GM13976 (cell line): Measurements from ENCODE around the gene ABHD16B.

ENCODE experiments used
- DNase-seq: peaks from one replicate; pipeline ENCODE4 v3.0.0; 2012; ENCODE audit warnings: low spot score
- in situ Hi-C: fragments of 300-500 bp; cut with MboI; formaldehyde crosslinking; loops from one replicate; pipeline ENCODE4 v1.12.0; 2022; ENCODE audit warnings: low sequenced_read_pairs, mixed read lengths, inconsistent platforms; ENCODE audit not compliant: unreplicated experiment
- TF ChIP-seq, protein P1 (sequence below): IDR thresholded peaks from 2 replicates; pipeline ENCODE4 v1.5.1; 2012; ENCODE audit warnings: borderline replicate concordance, mild to moderate bottlenecking; ENCODE audit not compliant: insufficient read depth; ENCODE audit errors: extremely low read depth, missing control alignments, control extremely low read depth

Gene ABHD16B

DNA sequence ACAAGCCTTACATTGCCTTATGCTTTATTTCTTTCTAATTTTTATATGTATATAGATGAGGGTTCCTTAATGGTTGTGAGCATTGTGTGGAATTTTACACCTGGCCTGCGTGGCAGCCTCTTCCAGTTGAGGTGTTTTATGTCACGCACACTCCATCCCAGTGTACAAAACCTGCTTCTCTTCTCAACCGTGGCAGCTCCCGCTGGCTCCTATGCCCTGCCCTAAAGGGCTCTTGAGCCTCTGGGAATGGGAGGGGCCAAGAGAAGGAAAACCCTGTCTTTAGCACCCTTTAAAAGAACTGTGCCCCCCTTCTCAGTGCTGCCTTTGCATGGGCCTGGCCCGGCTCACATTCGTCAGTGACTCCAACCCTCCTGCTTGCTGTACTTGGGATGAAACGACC is 29.3 kb downstream of the ABHD16B start:
- in situ Hi-C loops, result no loop called here
- DNase-seq, result no peak
- TF ChIP-seq, protein P1, sequence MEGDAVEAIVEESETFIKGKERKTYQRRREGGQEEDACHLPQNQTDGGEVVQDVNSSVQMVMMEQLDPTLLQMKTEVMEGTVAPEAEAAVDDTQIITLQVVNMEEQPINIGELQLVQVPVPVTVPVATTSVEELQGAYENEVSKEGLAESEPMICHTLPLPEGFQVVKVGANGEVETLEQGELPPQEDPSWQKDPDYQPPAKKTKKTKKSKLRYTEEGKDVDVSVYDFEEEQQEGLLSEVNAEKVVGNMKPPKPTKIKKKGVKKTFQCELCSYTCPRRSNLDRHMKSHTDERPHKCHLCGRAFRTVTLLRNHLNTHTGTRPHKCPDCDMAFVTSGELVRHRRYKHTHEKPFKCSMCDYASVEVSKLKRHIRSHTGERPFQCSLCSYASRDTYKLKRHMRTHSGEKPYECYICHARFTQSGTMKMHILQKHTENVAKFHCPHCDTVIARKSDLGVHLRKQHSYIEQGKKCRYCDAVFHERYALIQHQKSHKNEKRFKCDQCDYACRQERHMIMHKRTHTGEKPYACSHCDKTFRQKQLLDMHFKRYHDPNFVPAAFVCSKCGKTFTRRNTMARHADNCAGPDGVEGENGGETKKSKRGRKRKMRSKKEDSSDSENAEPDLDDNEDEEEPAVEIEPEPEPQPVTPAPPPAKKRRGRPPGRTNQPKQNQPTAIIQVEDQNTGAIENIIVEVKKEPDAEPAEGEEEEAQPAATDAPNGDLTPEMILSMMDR, result no peak

DNA sequence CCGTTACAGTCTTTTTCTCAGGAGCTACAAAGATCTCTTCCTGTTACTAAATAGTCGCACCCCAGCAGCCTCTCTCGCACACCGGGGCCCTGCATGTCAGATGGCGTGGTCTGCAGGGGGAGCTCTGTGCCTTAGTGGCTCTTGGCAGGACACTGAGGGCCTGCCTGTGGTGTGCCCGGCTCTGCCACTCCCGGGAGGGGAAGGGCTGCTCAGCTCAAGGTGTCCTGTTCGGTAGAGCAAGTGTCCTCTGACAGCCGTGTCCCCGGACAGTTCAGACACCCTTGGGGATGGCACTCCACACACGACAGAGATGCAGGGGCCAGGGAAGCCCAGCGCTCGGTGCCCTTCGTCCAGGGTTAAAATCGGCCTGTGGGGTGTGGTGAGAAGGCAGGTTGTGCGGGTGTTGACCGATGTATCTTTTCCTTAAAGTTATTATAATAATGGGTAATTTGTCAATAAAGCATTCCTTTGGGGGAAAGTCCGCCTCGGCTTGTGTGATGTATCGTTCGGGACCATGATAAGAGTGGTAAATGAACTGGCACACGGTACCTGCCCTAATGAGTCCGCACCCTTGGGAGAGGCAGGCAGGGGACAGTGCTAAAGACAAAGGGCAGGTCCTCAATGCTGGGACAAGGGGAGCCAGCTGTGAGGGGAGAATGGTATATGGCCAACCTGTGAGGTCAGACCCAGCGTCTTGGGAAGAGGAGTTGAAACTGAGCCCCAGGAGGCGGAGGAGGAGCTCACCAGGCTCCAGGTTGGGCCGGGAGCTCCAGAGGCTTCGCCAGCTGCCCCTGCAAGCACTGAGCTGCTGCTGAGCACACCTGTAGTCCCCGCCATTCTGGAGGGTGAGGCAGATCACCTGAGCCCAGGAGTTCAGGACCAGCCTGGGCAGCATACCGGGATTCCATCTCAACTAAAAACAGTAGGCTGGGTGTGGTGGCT is 30.0 kb downstream of the ABHD16B start:
- TF ChIP-seq, protein P1, result no peak
- in situ Hi-C loops, result no loop called here
- no peak for DNase-seq

DNA sequence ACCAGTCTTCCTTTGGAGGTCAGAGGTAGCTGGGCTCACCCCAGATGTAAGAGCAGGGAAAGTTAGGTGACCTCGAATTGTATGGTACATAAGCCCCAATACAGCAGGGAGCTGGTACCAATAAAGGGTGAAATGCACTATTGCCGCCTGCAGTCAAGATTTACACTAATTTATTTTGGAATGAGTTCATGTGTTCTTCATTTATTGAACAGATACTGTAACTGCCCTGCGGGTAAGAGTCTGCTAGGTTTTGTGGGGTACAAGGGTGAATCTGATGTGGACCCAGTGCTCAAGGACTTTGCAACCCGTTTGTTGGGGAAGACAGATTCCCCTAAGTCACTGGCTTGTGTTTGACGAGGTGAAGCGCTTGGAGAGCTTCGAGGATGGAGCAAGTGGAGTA is 31.1 kb downstream of the ABHD16B start:
- DNase-seq, result no peak
- in situ Hi-C loops, result no loop called here
- TF ChIP-seq, protein P1, result no peak

DNA sequence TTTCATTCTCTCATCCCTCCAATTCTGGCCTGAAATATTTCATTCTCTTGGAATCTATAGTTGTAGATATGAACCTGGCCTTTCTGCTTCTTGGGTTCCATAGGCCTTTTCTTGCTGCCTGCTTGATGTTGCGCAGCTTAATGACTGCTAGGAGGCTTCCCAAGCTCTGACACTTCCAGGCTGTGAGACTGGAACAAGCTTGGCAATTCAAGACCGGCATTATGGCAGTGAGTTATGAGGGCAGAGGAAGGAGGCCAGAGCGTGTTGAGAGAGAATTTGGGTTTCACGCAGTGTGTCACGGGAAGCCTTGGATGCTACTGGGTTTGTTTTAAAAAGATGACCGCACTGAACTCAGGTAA is 32.7 kb downstream of the ABHD16B start:
- in situ Hi-C loops, result no loop called here
- TF ChIP-seq, protein P1, result no peak
- no peak for DNase-seq

DNA sequence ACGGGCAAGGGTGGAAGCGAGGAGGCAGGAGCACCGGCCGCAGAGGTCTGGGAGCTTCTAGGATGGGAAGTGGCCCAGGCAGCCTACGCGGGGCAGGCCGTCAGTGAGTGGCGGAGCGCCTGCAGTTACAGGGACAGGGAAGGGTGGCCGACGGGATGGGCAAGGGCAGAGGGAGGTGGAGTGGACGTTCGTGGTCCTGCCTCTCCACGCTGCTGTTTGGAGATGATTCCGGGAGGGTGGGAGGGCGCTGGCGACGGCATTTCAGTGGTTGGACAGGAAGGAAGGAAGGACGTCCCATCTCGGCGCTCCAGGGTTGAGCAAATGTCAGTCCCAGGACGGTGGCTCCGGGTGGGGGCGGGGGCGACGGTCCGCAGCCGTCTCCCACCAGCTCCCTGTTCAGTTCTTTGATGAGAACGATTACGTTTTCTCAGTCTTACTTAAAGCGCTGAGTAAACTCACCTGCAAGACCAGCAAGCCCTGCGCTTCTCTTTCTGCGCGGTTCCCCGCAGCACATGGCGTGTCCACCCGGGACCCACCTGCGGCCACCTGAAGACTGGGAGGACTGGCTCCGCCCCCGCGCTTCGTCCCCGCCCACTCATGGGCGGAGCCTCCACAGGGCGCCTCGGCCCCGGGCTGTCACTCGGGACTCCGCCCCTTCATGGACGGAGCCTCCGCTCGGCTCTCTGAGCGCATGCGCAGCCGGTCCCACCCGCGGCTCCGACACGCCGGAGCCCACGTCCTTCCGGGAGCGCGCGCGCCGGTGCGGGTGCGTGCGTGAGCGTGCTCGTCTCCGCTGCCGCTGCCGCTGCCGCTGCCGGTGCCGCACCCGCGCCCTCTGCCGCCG is 33.3 kb downstream of the ABHD16B start, which contains the start of gene DNAJC5:
DNAJC5 (plus strand) TSS at position 769 of the 844 bp plus-strand sequence. CDS start 33,220 bp downstream, outside the sequence.
- in situ Hi-C loops, result no loop called here
- TF ChIP-seq, protein P1, result no peak
- DNase-seq, result peak; percentile 100

DNA sequence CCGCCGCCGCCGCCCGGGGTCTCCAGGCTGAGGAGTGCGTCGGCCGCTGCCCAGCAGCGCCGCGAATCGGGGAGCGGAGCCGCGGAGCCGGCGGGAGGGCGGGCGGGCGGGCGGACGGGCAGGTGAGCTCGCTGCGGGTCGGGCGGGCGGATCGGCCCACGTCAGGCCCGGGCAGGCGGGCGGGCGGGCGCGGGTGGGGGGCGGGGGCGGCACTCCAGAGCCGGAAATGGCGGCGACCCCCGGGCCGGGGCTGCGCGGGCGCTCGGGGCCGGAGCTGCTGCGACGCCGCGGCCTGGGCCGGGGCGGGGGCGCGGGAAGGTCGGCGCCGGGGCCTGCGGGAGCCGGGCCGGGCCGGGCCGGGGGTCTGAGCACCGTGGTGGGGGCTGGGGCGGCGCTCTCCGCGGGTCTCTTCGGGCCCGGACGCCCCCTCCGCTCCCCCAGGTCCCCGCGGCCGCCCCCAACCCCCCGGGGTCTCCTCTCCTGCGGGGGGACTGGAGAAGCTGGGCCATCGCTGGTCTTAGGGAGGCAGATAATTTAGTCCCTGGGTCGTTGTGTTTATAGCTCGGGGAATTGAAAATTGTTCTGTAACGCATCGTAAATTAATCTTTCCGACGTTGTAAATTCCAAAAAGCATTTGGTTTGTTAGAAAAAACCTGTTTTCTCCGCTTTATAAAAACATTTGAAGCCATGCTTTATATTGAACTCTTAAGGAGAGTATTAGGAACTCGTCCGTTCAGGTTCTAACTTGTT is 34.1 kb downstream of the ABHD16B start:
- TF ChIP-seq, protein P1, result no peak
- in situ Hi-C loops, result no loop called here
- DNase-seq, result no peak
